ENCODE measurements around the gene DIDO1.

The DIDO1 gene

GRCh38 chr20:62967628-62968351 lies 41.5 kb upstream of the DIDO1 start:
- Histone ChIP-seq H3K9me3 (ENCODE audit: low read length) (no peaks in the 10 kb centered on the region), H3K27me3 (ENCODE audit: control insufficient read depth in 1 of 2, insufficient read depth in 2 of 2, low read length in 2 of 2) (peaks cover 11 to 34% of the 10 kb centered on the region in 2 donors), H3K9ac (ENCODE audit: low read length) (no peak overlapping the region), H3K27ac (ENCODE audit: low read depth, low read length) (no peak overlapping the region), H3K36me3 (ENCODE audit: insufficient read depth, low read length) (no peaks in the 10 kb centered on the region), H3K4me1 (ENCODE audit: insufficient read depth, low read length) (peaks cover 2% of the 10 kb centered on the region), H3K4me3 (ENCODE audit: low read depth in 1 of 2, low read length in 2 of 2) (no peak overlapping the region)

GRCh38 chr20:62967149-62967501 lies 40.8 kb upstream of the DIDO1 start:
- H3K9ac ChIP-seq (ENCODE audit: low read length), result no peak overlapping the region
- H3K27me3 ChIP-seq (ENCODE audit: control insufficient read depth in 1 of 2, insufficient read depth in 2 of 2, low read length in 2 of 2), result peaks cover 10 to 28% of the 10 kb centered on the region in 2 donors
- H3K27ac ChIP-seq (ENCODE audit: low read depth, low read length), result no peak overlapping the region
- no peaks in the 10 kb centered on the region for H3K36me3 ChIP-seq (ENCODE audit: insufficient read depth, low read length)
- H3K9me3 ChIP-seq (ENCODE audit: low read length), result no peaks in the 10 kb centered on the region
- no peaks in the 10 kb centered on the region for H3K4me1 ChIP-seq (ENCODE audit: insufficient read depth, low read length)
- H3K4me3 ChIP-seq (ENCODE audit: low read depth in 1 of 2, low read length in 2 of 2), result no peak overlapping the region

- Histone ChIP-seq H3K27ac (ENCODE audit: low read depth, low read length) (no peak overlapping the region), H3K27me3 (ENCODE audit: control insufficient read depth in 1 of 2, insufficient read depth in 2 of 2, low read length in 2 of 2) (peaks cover 4 to 22% of the 10 kb centered on the region in 2 donors), H3K9me3 (ENCODE audit: low read length) (no peaks in the 10 kb centered on the region), H3K36me3 (ENCODE audit: insufficient read depth, low read length) (no peaks in the 10 kb centered on the region), H3K4me3 (ENCODE audit: low read depth in 1 of 2, low read length in 2 of 2) (no peak overlapping the region), H3K4me1 (ENCODE audit: insufficient read depth, low read length) (no peaks in the 10 kb centered on the region), H3K9ac (ENCODE audit: low read length) (no peak overlapping the region)
Observed at GRCh38 chr20:62966212-62967148, 40.2 kb upstream of the DIDO1 start.

DNA sequence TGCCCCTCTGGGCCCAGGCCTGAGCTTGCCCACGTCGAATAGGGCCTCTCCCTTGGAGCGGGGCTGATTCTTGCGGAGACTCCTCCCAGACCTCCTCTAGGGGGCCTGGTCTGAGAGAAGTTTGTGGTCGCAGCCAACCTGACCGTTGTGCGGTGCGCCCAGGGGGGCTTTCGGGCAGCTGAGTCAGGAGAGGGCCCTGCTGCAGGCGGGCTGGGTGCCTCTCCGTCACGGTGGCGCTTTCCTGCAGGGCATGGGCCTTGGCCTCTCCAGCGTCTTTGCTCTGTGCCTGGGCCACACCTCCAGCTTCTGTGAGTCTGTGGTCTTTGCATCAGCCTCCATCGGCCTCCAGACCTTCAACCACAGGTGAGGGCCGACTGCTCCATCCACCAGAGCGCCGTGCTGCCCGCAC lies 39.1 kb upstream of the DIDO1 start:
- Histone ChIP-seq H3K4me3 (ENCODE audit: low read depth in 1 of 2, low read length in 2 of 2) (no peak overlapping the region), H3K9me3 (ENCODE audit: low read length) (no peaks in the 10 kb centered on the region), H3K27me3 (ENCODE audit: control insufficient read depth in 1 of 2, insufficient read depth in 2 of 2, low read length in 2 of 2) (peaks cover 0 to 11% of the 10 kb centered on the region in 2 donors), H3K4me1 (ENCODE audit: insufficient read depth, low read length) (no peaks in the 10 kb centered on the region), H3K9ac (ENCODE audit: low read length) (no peak overlapping the region), H3K36me3 (ENCODE audit: insufficient read depth, low read length) (no peaks in the 10 kb centered on the region), H3K27ac (ENCODE audit: low read depth, low read length) (no peak overlapping the region)

GRCh38 chr20:62964700-62965099 lies 38.4 kb upstream of the DIDO1 start:
- Histone ChIP-seq H3K36me3 (ENCODE audit: insufficient read depth, low read length) (no peaks in the 10 kb centered on the region), H3K27me3 (ENCODE audit: control insufficient read depth in 1 of 2, insufficient read depth in 2 of 2, low read length in 2 of 2) (peaks cover 0 to 4% of the 10 kb centered on the region in 2 donors), H3K9me3 (ENCODE audit: low read length) (no peaks in the 10 kb centered on the region), H3K4me1 (ENCODE audit: insufficient read depth, low read length) (no peaks in the 10 kb centered on the region), H3K4me3 (ENCODE audit: low read depth in 1 of 2, low read length in 2 of 2) (no peak overlapping the region), H3K9ac (ENCODE audit: low read length) (no peak overlapping the region), H3K27ac (ENCODE audit: low read depth, low read length) (no peak overlapping the region)

DNA sequence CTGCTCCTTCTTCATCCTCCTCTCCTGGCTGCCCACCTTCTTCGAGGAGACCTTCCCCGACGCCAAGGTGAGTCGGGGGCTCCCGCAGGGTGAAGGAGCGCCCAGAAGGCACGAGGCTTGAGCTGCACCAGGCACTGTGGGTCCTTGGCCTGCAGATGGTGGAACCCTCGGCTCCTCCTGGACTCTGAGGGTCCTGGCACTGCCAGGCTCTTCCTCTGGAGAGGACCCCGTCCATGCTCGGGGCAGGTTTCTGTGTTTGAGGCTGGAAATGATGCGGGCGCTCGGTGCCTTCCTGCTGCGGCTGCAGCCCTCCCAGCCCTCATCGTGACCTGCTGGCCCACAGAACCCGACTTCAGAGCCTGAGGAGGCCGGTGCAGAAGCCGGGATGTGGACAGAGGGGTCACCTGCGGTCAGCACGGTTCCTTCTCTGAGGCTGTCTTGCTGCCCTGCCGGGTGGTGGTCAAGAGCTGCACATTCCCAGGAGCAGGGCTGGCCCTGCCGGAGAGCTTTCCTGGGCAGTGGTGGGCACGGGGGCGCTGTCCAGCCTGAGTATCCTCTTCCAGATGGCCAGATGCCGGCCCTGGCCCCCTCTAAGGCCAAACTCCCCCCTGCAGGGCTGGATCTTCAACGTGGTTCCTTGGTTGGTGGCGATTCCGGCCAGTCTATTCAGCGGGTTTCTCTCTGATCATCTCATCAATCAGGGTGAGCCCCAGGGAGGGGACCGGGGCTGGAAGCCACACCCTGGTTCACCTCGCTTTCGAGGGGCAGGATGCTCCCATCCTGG lies 37.5 kb upstream of the DIDO1 start:
- Histone ChIP-seq H3K4me3 (ENCODE audit: low read depth in 1 of 2, low read length in 2 of 2) (no peak overlapping the region), H3K36me3 (ENCODE audit: insufficient read depth, low read length) (no peaks in the 10 kb centered on the region), H3K4me1 (ENCODE audit: insufficient read depth, low read length) (no peaks in the 10 kb centered on the region), H3K9ac (ENCODE audit: low read length) (no peak overlapping the region), H3K27ac (ENCODE audit: low read depth, low read length) (no peak overlapping the region), H3K27me3 (ENCODE audit: control insufficient read depth in 1 of 2, insufficient read depth in 2 of 2, low read length in 2 of 2) (no peaks in the 10 kb centered on the region), H3K9me3 (ENCODE audit: low read length) (no peaks in the 10 kb centered on the region)

DNA sequence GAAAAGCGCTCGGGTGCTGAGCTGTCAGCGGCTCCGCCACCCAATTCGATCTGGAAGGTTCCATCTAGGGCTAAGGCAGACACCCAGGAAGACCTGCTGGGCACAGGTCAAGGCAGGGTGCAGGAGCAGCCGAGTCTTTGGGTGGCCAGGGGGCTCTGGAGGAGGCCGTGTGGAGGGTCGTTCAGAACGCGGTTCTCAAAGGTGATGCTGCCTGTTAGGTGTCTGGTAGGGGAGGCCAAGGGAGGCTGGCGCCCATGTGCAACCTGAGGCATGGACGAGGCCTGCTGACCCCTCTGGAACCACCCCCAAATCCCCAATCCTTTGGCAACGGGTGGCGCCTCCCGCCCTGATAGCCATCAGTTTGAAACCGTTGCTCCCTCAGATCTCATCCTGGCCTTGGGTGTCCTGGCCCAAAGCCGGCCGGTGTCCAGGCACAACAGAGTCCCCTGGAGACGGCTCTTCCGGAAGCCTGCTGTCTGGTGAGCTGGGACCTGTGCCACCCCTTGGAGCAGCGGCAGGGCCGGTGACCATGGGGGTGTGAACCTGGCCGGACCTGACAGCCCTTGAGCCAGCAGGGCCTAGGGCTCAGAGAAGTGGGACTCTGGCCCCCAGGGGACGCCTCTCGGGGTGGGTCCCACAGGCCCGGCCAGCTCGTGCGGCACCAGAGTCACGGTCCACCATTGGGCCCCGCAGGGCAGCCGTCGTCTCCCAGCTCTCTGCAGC lies 36.7 kb upstream of the DIDO1 start:
- Histone ChIP-seq H3K4me3 (ENCODE audit: low read depth in 1 of 2, low read length in 2 of 2) (no peak overlapping the region), H3K9me3 (ENCODE audit: low read length) (no peaks in the 10 kb centered on the region), H3K4me1 (ENCODE audit: insufficient read depth, low read length) (no peaks in the 10 kb centered on the region), H3K9ac (ENCODE audit: low read length) (no peak overlapping the region), H3K27ac (ENCODE audit: low read depth, low read length) (no peak overlapping the region), H3K36me3 (ENCODE audit: insufficient read depth, low read length) (no peaks in the 10 kb centered on the region), H3K27me3 (ENCODE audit: control insufficient read depth in 1 of 2, insufficient read depth in 2 of 2, low read length in 2 of 2) (no peaks in the 10 kb centered on the region)

DNA sequence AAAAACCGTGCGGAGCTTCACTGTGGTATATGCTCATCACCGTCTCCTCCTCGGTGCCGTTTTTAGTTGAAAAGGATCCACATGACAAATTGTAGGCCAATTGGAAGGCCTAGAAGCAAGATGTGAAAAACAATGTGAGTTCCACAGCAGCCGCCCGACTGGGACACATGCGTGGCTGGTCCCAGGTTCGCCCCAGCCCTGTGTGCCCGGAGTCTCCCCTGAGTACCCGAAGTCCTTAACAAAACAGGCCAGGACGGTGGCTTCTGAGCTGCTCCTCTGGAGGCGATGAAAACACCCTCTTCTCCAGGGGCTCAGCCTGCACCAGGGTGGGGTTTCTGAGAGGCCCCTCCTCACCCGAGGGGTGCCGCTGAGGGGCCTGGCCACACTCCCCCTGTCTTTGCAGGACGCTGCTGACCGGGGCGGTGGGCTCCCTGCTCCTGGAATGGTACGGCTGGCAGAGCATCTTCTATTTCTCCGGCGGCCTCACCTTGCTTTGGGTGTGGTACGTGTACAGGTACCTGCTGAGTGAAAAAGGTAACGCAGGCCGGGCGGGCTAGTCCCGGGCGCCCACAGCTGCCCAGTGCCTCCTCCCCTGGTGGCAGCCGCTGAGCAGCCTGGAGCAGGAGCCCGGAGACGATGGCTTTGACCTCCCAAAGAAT lies 36.0 kb upstream of the DIDO1 start:
- Histone ChIP-seq H3K27me3 (ENCODE audit: control insufficient read depth in 1 of 2, insufficient read depth in 2 of 2, low read length in 2 of 2) (no peaks in the 10 kb centered on the region), H3K9me3 (ENCODE audit: low read length) (no peaks in the 10 kb centered on the region), H3K4me1 (ENCODE audit: insufficient read depth, low read length) (no peaks in the 10 kb centered on the region), H3K4me3 (ENCODE audit: low read depth in 1 of 2, low read length in 2 of 2) (no peak overlapping the region), H3K36me3 (ENCODE audit: insufficient read depth, low read length) (no peaks in the 10 kb centered on the region), H3K27ac (ENCODE audit: low read depth, low read length) (no peak overlapping the region), H3K9ac (ENCODE audit: low read length) (no peak overlapping the region)

GRCh38 chr20:62961799-62962198 lies 35.5 kb upstream of the DIDO1 start:
- Histone ChIP-seq H3K36me3 (ENCODE audit: insufficient read depth, low read length) (no peaks in the 10 kb centered on the region), H3K4me3 (ENCODE audit: low read depth in 1 of 2, low read length in 2 of 2) (no peak overlapping the region), H3K27ac (ENCODE audit: low read depth, low read length) (no peak overlapping the region), H3K9me3 (ENCODE audit: low read length) (no peaks in the 10 kb centered on the region), H3K4me1 (ENCODE audit: insufficient read depth, low read length) (no peaks in the 10 kb centered on the region), H3K9ac (ENCODE audit: low read length) (no peak overlapping the region), H3K27me3 (ENCODE audit: control insufficient read depth in 1 of 2, insufficient read depth in 2 of 2, low read length in 2 of 2) (no peaks in the 10 kb centered on the region)

DNA sequence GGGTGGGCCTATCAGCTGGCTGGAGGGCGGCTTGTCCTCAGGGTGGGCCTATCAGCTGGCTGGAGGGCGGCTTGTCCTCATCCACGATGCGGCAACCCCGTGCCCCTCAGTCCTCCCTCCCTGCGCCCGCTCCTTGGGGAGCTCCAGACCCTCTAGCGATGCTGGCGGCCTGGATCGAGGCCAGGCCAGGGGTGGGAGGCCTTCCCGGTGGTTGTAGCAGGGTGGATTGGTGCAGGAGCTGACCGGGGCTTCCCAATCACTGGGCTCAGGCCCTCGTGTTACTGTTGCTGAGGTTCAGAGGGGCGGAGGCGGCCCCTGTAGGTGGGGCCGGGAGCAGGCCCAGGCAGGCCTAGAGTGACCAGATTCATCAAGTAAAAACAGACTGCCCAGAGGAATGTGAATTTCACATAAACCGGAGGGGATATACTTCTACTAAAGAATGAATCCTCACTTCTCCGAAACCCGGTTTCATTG lies 35.0 kb upstream of the DIDO1 start:
- no peaks in the 10 kb centered on the region for H3K27me3 ChIP-seq (ENCODE audit: control insufficient read depth in 1 of 2, insufficient read depth in 2 of 2, low read length in 2 of 2)
- H3K4me3 ChIP-seq (ENCODE audit: low read depth in 1 of 2, low read length in 2 of 2), result no peak overlapping the region
- no peak overlapping the region for H3K9ac ChIP-seq (ENCODE audit: low read length)
- H3K36me3 ChIP-seq (ENCODE audit: insufficient read depth, low read length), result no peaks in the 10 kb centered on the region
- no peaks in the 10 kb centered on the region for H3K4me1 ChIP-seq (ENCODE audit: insufficient read depth, low read length)
- no peaks in the 10 kb centered on the region for H3K9me3 ChIP-seq (ENCODE audit: low read length)
- no peak overlapping the region for H3K27ac ChIP-seq (ENCODE audit: low read depth, low read length)
